Stimulated activated CD8-positive, alpha-beta memory T cell treated with anti-CD3 and anti-CD28 coated beads, Interleukin-15, amount 100 ng/mL, for 1 hour (primary cell): ENCODE results near the gene FASN.

Experiments used
- DNase-seq: peaks from one replicate; pipeline ENCODE4 v3.0.0-alpha.2; 2020; ENCODE audit warnings: low read depth

The FASN gene

DNA sequence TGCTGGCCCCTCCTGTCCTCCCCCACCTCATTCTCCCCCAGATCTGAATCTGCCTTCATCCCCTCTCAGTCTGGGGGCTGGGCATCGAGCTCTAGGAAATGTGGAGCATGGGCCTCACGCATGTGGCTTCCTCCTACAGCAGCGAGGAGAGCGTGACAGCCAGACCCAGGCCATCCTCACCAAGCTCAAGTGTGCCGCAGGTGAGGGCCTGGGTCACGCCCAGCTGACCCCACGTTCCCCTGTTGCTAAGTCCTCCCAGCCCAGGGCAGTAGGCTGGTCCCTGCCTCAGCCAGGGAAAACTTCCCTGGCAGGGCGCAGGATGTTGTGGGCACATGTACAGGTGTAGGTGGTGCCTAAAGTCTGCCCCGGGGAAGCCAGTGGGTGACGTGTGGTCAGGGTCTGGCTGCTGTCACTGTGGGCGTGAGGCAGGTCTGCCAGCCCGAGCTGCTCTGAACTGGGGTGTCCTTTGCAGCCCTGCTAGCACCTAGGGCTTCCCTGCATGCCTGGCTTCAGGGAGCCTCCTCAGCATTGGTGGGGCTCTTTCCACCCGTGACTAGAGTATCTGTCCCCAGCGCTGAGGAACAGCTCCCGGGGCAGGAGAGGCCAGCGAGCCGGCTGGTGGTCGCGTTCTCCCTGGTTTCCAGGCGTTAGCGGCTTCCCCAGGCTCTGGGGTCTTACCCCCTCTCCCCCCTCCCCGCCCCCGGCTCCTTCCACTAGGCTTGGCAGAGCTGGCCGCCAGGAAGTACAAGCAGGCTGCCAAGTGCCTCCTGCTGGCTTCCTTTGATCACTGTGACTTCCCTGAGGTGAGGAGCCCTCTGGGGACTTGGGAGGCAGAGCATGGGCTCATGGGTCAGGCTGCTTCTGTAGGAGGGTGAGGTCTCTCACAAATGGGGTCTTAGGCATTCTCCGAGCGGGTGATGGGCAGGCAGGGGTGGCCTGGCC, 42.7 kb downstream of the FASN start:
- DNase-seq, result no peak

DNA sequence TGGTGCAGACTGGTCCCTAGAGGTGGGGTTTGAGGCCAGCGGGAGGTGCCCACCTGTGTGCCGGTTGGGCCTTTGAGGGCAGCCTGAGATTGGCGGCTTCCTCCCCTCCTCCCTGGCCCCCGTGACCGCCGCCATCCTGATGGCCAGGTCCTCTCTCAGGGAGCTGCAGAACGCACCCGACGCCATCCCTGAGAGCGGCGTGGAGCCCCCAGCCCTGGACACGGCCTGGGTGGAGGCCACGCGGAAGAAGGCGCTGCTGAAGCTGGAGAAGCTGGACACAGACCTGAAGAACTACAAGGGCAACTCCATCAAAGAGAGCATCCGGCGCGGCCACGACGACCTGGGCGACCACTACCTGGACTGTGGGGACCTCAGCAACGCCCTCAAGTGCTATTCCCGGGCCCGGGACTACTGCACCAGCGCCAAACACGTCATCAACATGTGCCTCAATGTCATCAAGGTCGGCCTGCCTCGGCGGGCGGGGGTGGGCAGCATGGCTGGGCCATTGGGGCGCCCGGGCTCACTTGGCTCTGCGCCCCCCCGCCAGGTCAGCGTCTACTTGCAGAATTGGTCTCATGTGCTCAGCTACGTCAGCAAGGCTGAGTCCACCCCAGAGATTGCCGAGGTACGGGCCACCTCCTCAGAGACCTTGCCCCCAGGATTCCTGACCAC, 43.5 kb downstream of the FASN start:
- DNase-seq, result no peak

GRCh38 chr17:82053556-82054263, 44.3 kb downstream of the FASN start:
- no peak for DNase-seq

GRCh38 chr17:82053130-82053529, 44.9 kb downstream of the FASN start:
- no peak for DNase-seq

GRCh38 chr17:82052638-82053059, 45.4 kb downstream of the FASN start:
- no peak for DNase-seq

DNA sequence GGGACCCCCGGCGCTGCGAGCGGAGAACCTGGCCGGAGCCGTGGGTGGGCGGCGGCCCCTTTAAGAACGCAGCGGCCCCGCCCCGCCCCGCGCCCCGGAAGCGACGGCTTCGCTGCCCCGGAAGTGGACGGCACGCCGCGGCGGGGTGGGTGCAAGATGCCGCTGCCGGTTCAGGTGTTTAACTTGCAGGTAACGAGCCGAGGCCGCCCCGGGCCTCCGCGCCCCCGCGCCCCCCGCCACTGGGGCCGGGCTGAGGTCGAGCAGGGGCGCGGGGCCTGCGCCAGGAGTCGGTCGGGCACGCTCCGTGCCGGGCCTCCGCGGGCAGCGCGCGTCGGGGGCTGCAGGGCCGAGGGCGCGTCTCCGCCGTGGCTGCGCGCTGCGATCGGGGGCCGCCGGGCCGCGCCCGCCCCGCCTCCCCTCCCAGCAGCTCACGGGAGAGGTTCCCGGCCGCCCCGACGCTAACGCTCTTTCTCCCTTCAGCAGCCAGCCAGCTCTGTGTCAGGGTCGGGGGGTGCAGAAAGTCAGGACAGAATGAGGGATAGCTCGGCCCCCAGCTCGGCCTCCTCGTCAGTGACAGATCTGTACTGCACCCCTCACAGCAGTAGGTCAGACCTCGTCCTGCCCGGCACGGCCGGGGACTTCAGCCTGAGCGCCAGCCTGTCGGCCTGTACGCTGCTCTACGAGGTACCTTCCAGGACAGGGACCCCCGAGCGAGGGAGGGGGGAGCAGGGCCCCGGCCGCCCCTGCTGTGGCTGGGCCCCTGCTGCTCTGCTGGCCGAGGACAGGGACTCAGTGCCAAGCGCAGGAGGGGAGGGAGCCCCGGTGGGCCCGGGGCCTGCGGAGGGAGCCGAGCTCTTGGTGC, 46.0 kb downstream of the FASN start, which contains the start of the genes GPS1 and RFNG:
Gene GPS1 (plus strand): TSS at position 123 of the 862 bp plus-strand sequence. CDS start 34 bp downstream, at position 157.
Gene RFNG (minus strand): TSS at position 36 of the 862 bp plus-strand sequence. CDS start 45 bp downstream, outside the sequence.
- peak; percentile 64 for DNase-seq

GRCh38 chr17:82050761-82051641, 47.0 kb downstream of the FASN start:
- no peak for DNase-seq

DNA sequence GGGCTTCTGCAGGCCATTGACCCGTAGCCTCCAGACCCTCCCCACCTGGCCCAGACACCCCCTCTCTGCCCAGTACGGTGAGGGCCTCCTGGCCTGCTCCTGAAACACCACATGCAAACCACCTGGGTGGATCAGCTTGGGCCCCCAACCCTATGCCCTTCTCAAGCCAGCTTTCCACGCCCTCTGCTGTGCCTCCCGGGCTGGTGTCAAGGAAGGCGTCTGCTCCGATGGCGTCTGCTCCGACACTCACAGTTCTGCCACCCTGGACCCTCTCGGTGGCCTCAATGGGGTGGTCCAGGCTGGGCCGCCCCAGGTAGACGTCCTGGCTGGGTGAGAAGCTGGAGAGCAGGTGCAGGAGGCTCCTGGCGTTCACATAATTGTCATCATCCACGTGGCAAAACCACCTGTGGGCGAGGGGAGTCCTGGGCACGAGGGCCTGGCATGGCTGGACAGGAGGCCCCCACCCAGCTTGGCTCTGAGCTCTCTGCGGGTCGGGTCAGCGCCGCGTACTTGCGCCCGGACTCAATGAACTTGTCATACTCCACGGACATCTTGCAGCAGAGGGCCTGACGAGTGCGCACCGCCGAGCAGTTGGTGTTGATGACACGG, 47.8 kb downstream of the FASN start:
- DNase-seq, result no peak

GRCh38 chr17:82049521-82049971, 48.5 kb downstream of the FASN start:
- no peak for DNase-seq

- no peak for DNase-seq
Measured at GRCh38 chr17:82049106-82049505, 48.9 kb downstream of the FASN start.

GRCh38 chr17:82048571-82048971, 49.5 kb downstream of the FASN start:
- DNase-seq, result no peak

GRCh38 chr17:82047914-82048570, 50.0 kb downstream of the FASN start:
- no peak for DNase-seq

GRCh38 chr17:82047379-82047778, 50.7 kb downstream of the FASN start:
- DNase-seq, result no peak

DNA sequence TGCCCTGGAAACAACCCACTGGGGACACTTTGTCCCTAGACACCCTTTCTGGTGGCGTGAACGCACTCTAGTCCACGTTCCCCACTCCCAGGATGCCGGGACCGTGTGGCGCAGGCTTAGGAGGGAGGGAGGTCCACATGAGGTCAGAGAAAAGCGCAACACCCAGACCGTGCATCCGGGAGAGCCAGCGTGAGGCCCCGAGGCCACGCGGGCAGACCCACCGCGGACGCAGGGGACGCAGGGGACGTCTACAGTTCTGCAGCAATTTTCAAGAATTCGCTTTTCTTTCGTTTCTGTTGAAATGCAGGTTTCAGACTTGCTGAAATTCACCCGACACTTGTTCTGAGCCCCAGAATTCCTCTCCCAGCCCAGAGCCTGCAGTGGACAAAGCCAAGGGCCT, 51.1 kb downstream of the FASN start:
- no peak for DNase-seq

- no peak for DNase-seq
Measured at GRCh38 chr17:82045936-82046484, 52.0 kb downstream of the FASN start.

- DNase-seq, result no peak
Measured at GRCh38 chr17:82043507-82043906, 54.5 kb downstream of the FASN start.

- no peak for DNase-seq
Measured at GRCh38 chr17:82042649-82043048, 55.4 kb downstream of the FASN start.

GRCh38 chr17:82041144-82041814, 56.8 kb downstream of the FASN start:
- no peak for DNase-seq
